Psoas muscle (tissue), 8 donors: ENCODE results near the gene DYRK3. TPM values are rescaled to one million over a fixed set of nuclear protein-coding genes. Genes with fewer than 3 reads are reported as not detected.

Experiments
- ATAC-seq, 4 donors: fragments of 200-7000 bp; cut with Tn5 transposase; one replicate each; pipeline ENCODE4 v1.9.1; 2020; ENCODE audit warnings: moderate library complexity in 3 of 4, mild to moderate bottlenecking in 2 of 4
- DNase-seq, 2 donors: peaks; one replicate each; pipeline ENCODE4 v3.0.0-alpha.2; 2020
- H3K27ac ChIP-seq: fragments of 200-600 bp; one replicate; pipeline ENCODE4 v1.8.0; 2022
- H3K27me3 ChIP-seq, 3 donors: fragments of 200-600 bp in 1 of 3; one replicate each; pipeline versions ENCODE4 v1.6.1 to v1.8.0; 2013 to 2022; ENCODE audit warnings: low read length in 2 of 3, mild to moderate bottlenecking in 2 of 3, moderate library complexity in 1 of 3; ENCODE audit not compliant: insufficient read depth in 3 of 3
- H3K36me3 ChIP-seq, 2 donors: fragments of 200-600 bp in 1 of 2; one replicate each; pipeline versions ENCODE4 v1.6.1 to v1.8.0; 2013 to 2022; ENCODE audit warnings: low read depth in 1 of 2, mild to moderate bottlenecking in 1 of 2, moderate library complexity in 1 of 2; ENCODE audit not compliant: insufficient read depth in 1 of 2
- H3K4me1 ChIP-seq: fragments of 200-600 bp; one replicate; pipeline ENCODE4 v1.8.0; 2022
- H3K4me3 ChIP-seq: fragments of 200-600 bp; one replicate; pipeline ENCODE4 v1.8.0; 2022; ENCODE audit warnings: mild to moderate bottlenecking
- H3K9me3 ChIP-seq: fragments of 200-600 bp; one replicate; pipeline ENCODE4 v1.8.0; 2022
- CTCF ChIP-seq: fragments of 200-600 bp; IDR thresholded peaks from one replicate; pipeline ENCODE4 v1.8.0; 2022; ENCODE audit warnings: antibody characterized with exemption
- WGBS, 3 donors: extraction: QIAGEN DNeasy Blood & Tissue Kit; methylation state at CpG; one replicate each; pipeline versions ENCODE4 v1.1.6 to v1.1.7; 2013; 5-methylcytosine and 5-hydroxymethylcytosine counted together
- intact Hi-C, 2 donors: fragments of 100-400 bp; cut with DNase I; formaldehyde crosslinking; loops; one replicate each; pipeline versions ENCODE4 v1.11.0 to v1.14.2; 2022
- polyA plus RNA-seq, 3 donors: library from polyadenylated mRNA; stranded (reverse); fragments of 200-250 nt; gene quantifications; one replicate each; pipeline ENCODE4 v1.2.3, GENCODE V29; 2013
- total RNA-seq, 4 donors: library from RNA; stranded (reverse); fragmentation: NEBNext Ultra II Directional in 2 of 4; extraction: Animal tissue kit (Norgen Biotek cat#: 25700) in 2 of 4; gene quantifications; one replicate each; pipeline versions ENCODE4 v1.2.1 to v1.2.4, GENCODE V29; 2021 to 2023
- donor health status: healthy with polysubstance abuse.
- donor health status: DM: no; HTN: no; CAD: no; lungs with moderate emphysema.
- donor health status: Bipolar disorder and iron deficiency.
- donor health status: healthy.
- donor health status: DM: yes; HTN: yes; CAD: no.
- donor health status: DM: no; HTN: no; CAD: no.
- donor health status: DM: no; HTN: no; CAD: no.
- donor health status: DM: yes; HTN: yes; CAD: no.

Gene DYRK3
- total and polyA plus RNA-seq, 7 donors: 0.25 to 2.0 (median 1.2) TPM

GRCh38 chr1:206685769-206686477, 50.6 kb downstream of the DYRK3 start:
- H3K4me1 ChIP-seq: peaks cover 53% of the 10 kb centered on the region
- ATAC-seq: peak; percentile 53 to 75 (median 66)
- peak overlapping the region; percentile 96 for H3K4me3 ChIP-seq
- peaks cover 0 to 5% of the 10 kb centered on the region in 2 donors for H3K36me3 ChIP-seq
- H3K27ac ChIP-seq: peak overlapping the region; percentile 98
- DNase-seq: peak; percentile 67 to 84
- WGBS, 3 donors: 0 to 1% (median 1%) methylated on average over 38 to 48 of the region's 48 CpGs
- intact Hi-C loops: loop anchor here in 1 of 2 donors (5.0 kb wide), 1 partner anchor 36 kb away; no protein-coding TSS in a partner anchor
- H3K27me3 ChIP-seq: no peaks in the 10 kb centered on the region
- TF ChIP-seq CTCF: no peak
- H3K9me3 ChIP-seq: no peaks in the 10 kb centered on the region

GRCh38 chr1:206686478-206687249, 51.3 kb downstream of the DYRK3 start:
- 2 to 7% (median 5%) methylated on average over 8 of the region's 8 CpGs for WGBS, 3 donors
- H3K4me3 ChIP-seq: peak overlapping the region; percentile 96
- ATAC-seq (no peak), DNase-seq (no peak)
- intact Hi-C loops: loop anchor here in 1 of 2 donors (5.0 kb wide), 1 partner anchor 36 kb away; no protein-coding TSS in a partner anchor
- peaks cover 60% of the 10 kb centered on the region for H3K4me1 ChIP-seq
- H3K27me3 ChIP-seq: no peaks in the 10 kb centered on the region
- H3K36me3 ChIP-seq: peaks cover 0 to 5% of the 10 kb centered on the region in 2 donors
- H3K9me3 ChIP-seq: no peaks in the 10 kb centered on the region
- TF ChIP-seq CTCF: no peak
- peak overlapping the region; percentile 98 for H3K27ac ChIP-seq

GRCh38 chr1:206687251-206687914, 52.0 kb downstream of the DYRK3 start:
- DNase-seq: no peak
- no peak for ATAC-seq
- WGBS, 3 donors: 40 to 56% (median 42%) methylated on average over 7 of the region's 7 CpGs
- Histone ChIP-seq H3K36me3 (peaks cover 0 to 5% of the 10 kb centered on the region in 2 donors), H3K27me3 (no peaks in the 10 kb centered on the region), H3K4me3 (peak overlapping the region; percentile 96), H3K27ac (peak overlapping the region; percentile 98), H3K9me3 (no peaks in the 10 kb centered on the region), H3K4me1 (peaks cover 67% of the 10 kb centered on the region)
- intact Hi-C loops: loop anchor here in 1 of 2 donors (5.0 kb wide), 1 partner anchor 35 kb away; no protein-coding TSS in a partner anchor
- TF ChIP-seq CTCF: no peak

GRCh38 chr1:206687915-206688442, 52.6 kb downstream of the DYRK3 start:
- H3K27me3 ChIP-seq: no peaks in the 10 kb centered on the region
- ATAC-seq (peak in 1 of 4 donors; percentile 4), DNase-seq (no peak)
- intact Hi-C loops: loop anchor here in 1 of 2 donors (5.0 kb wide), 1 partner anchor 34 kb away; no protein-coding TSS in a partner anchor
- peak overlapping the region; percentile 98 for H3K27ac ChIP-seq
- H3K36me3 ChIP-seq: peaks cover 0 to 5% of the 10 kb centered on the region in 2 donors
- WGBS, 3 donors: 19 to 36% (median 21%) methylated on average over 2 of the region's 2 CpGs
- no peak for TF ChIP-seq CTCF
- no peaks in the 10 kb centered on the region for H3K9me3 ChIP-seq
- H3K4me3 ChIP-seq: peak overlapping the region; percentile 96
- H3K4me1 ChIP-seq: peaks cover 73% of the 10 kb centered on the region
